Endothelial cell of umbilical vein (primary cell): Measurements from ENCODE around the gene PKP4. TPM values are rescaled to one million over a fixed set of nuclear protein-coding genes. Genes with fewer than 3 reads are reported as not detected.

Source experiments
- BruUV-seq: library from RNA; stranded (reverse); fragments of 400-500 nt; replicated peaks from 2 replicates; lab custom pipeline; 2021; lab: Mats Ljungman, UMichigan
- CTCF ChIA-PET: fragments of 300-600, 350-600 bp; sonication (Branson Sonifier 250); formaldehyde crosslinking; loops from one replicate; lab custom pipeline; 2021; ENCODE audit warnings: antibody characterized with exemption, inconsistent platforms; lab: Charles Lee
- POLR2A ChIA-PET: fragments of 300-600, 350-600 bp; sonication (Branson Sonifier 250); formaldehyde crosslinking; loops from one replicate; lab custom pipeline; 2021; ENCODE audit warnings: antibody characterized with exemption, inconsistent platforms; lab: Charles Lee
- DNase-seq: peaks from one replicate; pipeline ENCODE4 v3.0.0-alpha.2; 2011; ENCODE audit warnings: low read depth, low spot score
- FAIRE-seq: peaks from 2 replicates; lab custom pipeline; 2011; peaks lifted over from hg19 to GRCh38; lab: Jason Lieb, UNC
- H2AFZ ChIP-seq: 2 replicates; pipeline ENCODE4 v1.6.0; 2012; ENCODE audit warnings: low read depth, low read length, control low read depth, inconsistent platforms
- H3K27ac ChIP-seq: 2 replicates; pipeline ENCODE4 v1.5.1; 2011; ENCODE audit warnings: low read depth, mild to moderate bottlenecking, control low read depth, low read length, moderate library complexity; ENCODE audit not compliant: insufficient read depth
- H3K27me3 ChIP-seq, 2 experiments: 2 replicates each; pipeline versions ENCODE4 v1.6.0 to v1.6.1; 2011; ENCODE audit warnings: low read length in 2 of 2, mixed read lengths in 1 of 2; ENCODE audit not compliant: control insufficient read depth in 2 of 2, insufficient read depth in 2 of 2
- H3K36me3 ChIP-seq, 2 experiments: 2 replicates in 1 of 2; 3 replicates in 1 of 2; pipeline ENCODE4 v1.5.1; 2011; ENCODE audit warnings: low read length in 2 of 2, mild to moderate bottlenecking in 1 of 2, moderate library complexity in 1 of 2; ENCODE audit not compliant: control insufficient read depth in 2 of 2, insufficient read depth in 2 of 2; ENCODE audit errors: extremely low read depth in 1 of 2
- H3K4me1 ChIP-seq: 3 replicates; pipeline ENCODE4 v1.5.1; 2011; ENCODE audit warnings: mild to moderate bottlenecking, low read length; ENCODE audit not compliant: control insufficient read depth, insufficient read depth; ENCODE audit errors: extremely low read depth
- H3K4me2 ChIP-seq: 2 replicates; pipeline ENCODE4 v1.6.1; 2011; ENCODE audit warnings: low read length, control low read depth, mixed read lengths; ENCODE audit not compliant: insufficient read depth
- H3K4me3 ChIP-seq, 3 experiments: fragments of 200-600 bp in 1 of 3; sonication (generic), shearing (Covaris generic) in 1 of 3; replicated peaks in 1 of 3; 2 replicates each; pipeline ENCODE4 v1.5.1; 2011 to 2016; ENCODE audit warnings: control low read depth in 3 of 3, low read length in 3 of 3, mild to moderate bottlenecking in 2 of 3, inconsistent platforms in 1 of 3, low read depth in 1 of 3, moderate library complexity in 1 of 3; ENCODE audit not compliant: insufficient read depth in 1 of 3
- H3K79me2 ChIP-seq: 2 replicates; pipeline ENCODE4 v1.6.0; 2012; ENCODE audit warnings: low read length, inconsistent platforms; ENCODE audit not compliant: control insufficient read depth, insufficient read depth
- H3K9ac ChIP-seq: replicated peaks from 2 replicates; pipeline ENCODE3; 2011; ENCODE audit warnings: low read length, control low read depth; ENCODE audit not compliant: insufficient read depth; ENCODE audit errors: extremely low read depth
- H3K9me1 ChIP-seq: replicated peaks from 3 replicates; pipeline ENCODE4 v1.6.0; 2011; ENCODE audit warnings: mild to moderate bottlenecking, low read length; ENCODE audit not compliant: control insufficient read depth, insufficient read depth; ENCODE audit errors: extremely low read depth
- H3K9me3 ChIP-seq: replicated peaks from 2 replicates; pipeline ENCODE4 v1.5.1; 2012; ENCODE audit warnings: low read length, inconsistent platforms; ENCODE audit not compliant: control insufficient read depth, insufficient read depth
- H4K20me1 ChIP-seq: replicated peaks from 2 replicates; pipeline ENCODE3; 2011; ENCODE audit warnings: mild to moderate bottlenecking, low read length; ENCODE audit not compliant: control insufficient read depth, insufficient read depth; ENCODE audit errors: extremely low read depth
- CTCF ChIP-seq, 2 donors: IDR thresholded peaks; 1 replicate in 1 of 2; 2 replicates in 1 of 2; pipeline ENCODE4 v1.5.1; 2011; ENCODE audit warnings: low read length in 2 of 2, mild to moderate bottlenecking in 2 of 2, moderate library complexity in 2 of 2, control low read depth in 1 of 2, inconsistent platforms in 1 of 2, low read depth in 1 of 2; ENCODE audit not compliant: insufficient read depth in 1 of 2; ENCODE audit errors: extremely low read depth in 1 of 2
- EZH2 ChIP-seq: IDR thresholded peaks from 2 replicates; pipeline ENCODE4 v1.6.1; 2012; ENCODE audit warnings: borderline replicate concordance, low read depth, mild to moderate bottlenecking, moderate library complexity, low read length, inconsistent platforms; ENCODE audit not compliant: severe bottlenecking
- FOS ChIP-seq: IDR thresholded peaks from 2 replicates; pipeline ENCODE4 v1.6.1; 2011; ENCODE audit warnings: mild to moderate bottlenecking, low read length, moderate library complexity, borderline replicate concordance; ENCODE audit not compliant: insufficient read depth
- GATA2 ChIP-seq: IDR thresholded peaks from 2 replicates; pipeline ENCODE4 v1.7.0; 2011; ENCODE audit warnings: low read depth, mild to moderate bottlenecking, moderate library complexity, mixed read lengths, low read length; ENCODE audit not compliant: insufficient read length, insufficient read depth
- JUN ChIP-seq: IDR thresholded peaks from 2 replicates; pipeline ENCODE4 v1.6.1; 2011; ENCODE audit warnings: borderline replicate concordance, low read depth; ENCODE audit not compliant: insufficient read length, insufficient read depth
- MAX ChIP-seq: IDR thresholded peaks from 2 replicates; pipeline ENCODE4 v1.6.1; 2011; ENCODE audit not compliant: insufficient read depth, insufficient read length
- MYC ChIP-seq: IDR thresholded peaks from one replicate; pipeline ENCODE4 v1.6.1; 2011; ENCODE audit warnings: mild to moderate bottlenecking, low read depth, low read length
- POLR2A ChIP-seq: IDR thresholded peaks from 2 replicates; pipeline ENCODE4 v1.6.1; 2012; ENCODE audit warnings: low read depth, mild to moderate bottlenecking, control low read depth, low read length
- POLR2AphosphoS5 ChIP-seq: IDR thresholded peaks from 2 replicates; pipeline ENCODE4 v1.6.1; 2012; ENCODE audit warnings: low read depth, mild to moderate bottlenecking, control low read depth, low read length, moderate library complexity; ENCODE audit not compliant: insufficient read depth
- dilution Hi-C: fragments of 300-500 bp; cut with MboI; formaldehyde crosslinking; loops from one replicate; pipeline ENCODE4 v1.15.0; 2019; ENCODE audit warnings: low sequenced_read_pairs; ENCODE audit not compliant: extremely low pct_ligation_motif_present
- intact Hi-C: fragments of 100-400 bp; cut with micrococcal nuclease; formaldehyde crosslinking; loops from one replicate; pipeline ENCODE4 v1.10.0; 2022
- polyA plus RNA-seq, 4 experiments: library from polyadenylated mRNA; depleted of rRNA in 3 of 4; stranded (reverse) in 3 of 4; unstranded in 1 of 4; fragments of >200 nt; gene quantifications; 2 replicates each; pipeline versions ENCODE4 v1.2.1 to v1.2.3, GENCODE V29; 2011 to 2012; ENCODE audit warnings: missing spikeins in 1 of 4
- total RNA-seq: library from RNA; stranded (reverse); gene quantifications from 2 replicates; pipeline ENCODE4 v1.2.3, GENCODE V29; 2021

PKP4 gene
- total and polyA plus RNA-seq, 2 donors (not counting 3 experiments of a cell fraction or from before 2014, with no cell fraction given): 35.4 to 68.5 TPM

GRCh38 chr2:158464426-158465281 lies 7.9 kb downstream of the PKP4 start:
- Histone ChIP-seq H3K4me2 (no peak overlapping the region), H3K9me3 (no peaks in the 10 kb centered on the region), H3K27ac (no peak overlapping the region), H3K4me3 (no peak overlapping the region), H3K9me1 (no peaks in the 10 kb centered on the region), H3K4me1 (peaks cover 18% of the 10 kb centered on the region), H3K36me3 (no peaks in the 10 kb centered on the region), H2AFZ (no peak overlapping the region), H4K20me1 (peaks cover 4% of the 10 kb centered on the region), H3K27me3 (no peaks in the 10 kb centered on the region), H3K79me2 (peaks cover 75% of the 10 kb centered on the region), H3K9ac (no peak overlapping the region)
- no TSS peak for BruUV-seq
- POLR2A ChIA-PET: no interaction called here
- peak; percentile 16 for DNase-seq
- dilution Hi-C loops: no loop called here
- no peak for FAIRE-seq
- CTCF ChIA-PET: interaction anchor here (0.6 to 1.9 kb wide), 6 partner anchors 9 to 289 kb away, joined by 3 to 6 read pairs (median 4); no protein-coding TSS in a partner anchor
- intact Hi-C loops: no loop called here
- TF ChIP-seq POLR2AphosphoS5: no peak
- peak; percentile 41 to 42 for TF ChIP-seq CTCF (IDR thresholded peaks at IDR 0.05; ENCODE audit: extremely low read depth in 1 of 2, insufficient read depth in 1 of 2, low read depth in 1 of 2, low read length in 2 of 2)

- no TSS peak for BruUV-seq
- Histone ChIP-seq H4K20me1 (peaks cover 2% of the 10 kb centered on the region), H3K27ac (no peak overlapping the region), H3K4me1 (no peaks in the 10 kb centered on the region), H3K9me3 (no peaks in the 10 kb centered on the region), H3K36me3 (peaks cover 0 to 2% of the 10 kb centered on the region in 2 experiments), H3K9me1 (no peaks in the 10 kb centered on the region), H3K79me2 (peaks cover 57% of the 10 kb centered on the region), H3K4me3 (no peak overlapping the region), H2AFZ (no peak overlapping the region), H3K4me2 (no peak overlapping the region), H3K9ac (no peak overlapping the region), H3K27me3 (no peaks in the 10 kb centered on the region)
- TF ChIP-seq MAX: no peak
- TF ChIP-seq CTCF (IDR thresholded peaks at IDR 0.05; ENCODE audit: extremely low read depth in 1 of 2, insufficient read depth in 1 of 2, low read depth in 1 of 2, low read length in 2 of 2): no peak
- no peak for TF ChIP-seq POLR2A
- TF ChIP-seq EZH2: no peak
- no peak for TF ChIP-seq FOS
- no peak for TF ChIP-seq POLR2AphosphoS5
- no peak for TF ChIP-seq MYC
- TF ChIP-seq JUN: no peak
- no peak for TF ChIP-seq GATA2
- FAIRE-seq: no peak
- CTCF ChIA-PET: interaction anchor here (1.8 kb wide), 1 partner anchor 287 kb away, joined by 4 read pairs; no protein-coding TSS in a partner anchor
- POLR2A ChIA-PET: no interaction called here
- intact Hi-C loops: no loop called here
- DNase-seq: no peak
- dilution Hi-C loops: no loop called here
These were observed 10.5 kb downstream of the PKP4 start for GRCh38 chr2:158467248-158467647.
